Measurements from ENCODE around the gene NEMP1. TPM values are rescaled to one million over a fixed set of nuclear protein-coding genes. Genes with fewer than 3 reads are reported as not detected.

The NEMP1 gene
- polyA plus RNA-seq, 1 experiment = 6.7 TPM

GRCh38 chr12:57093415-57094207, 15.0 kb upstream of the NEMP1 start:
- CTCF ChIA-PET = interaction anchor here (0.8 to 15.6 kb wide), 13 partner anchors 14 to 331 kb away, joined by 3 to 190 read pairs (median 5); partner anchors contain the start of genes HSD17B6, LRP1, NEMP1 and SHMT2
- Histone ChIP-seq H3K36me3 (ENCODE audit: control insufficient read depth, insufficient read depth, low read length) (peaks cover 50% of the 10 kb centered on the region), H3K4me3 (ENCODE audit: low read depth, low read length) (no peak overlapping the region), H3K27me3 (ENCODE audit: control insufficient read depth, insufficient read depth, low read length) (no peaks in the 10 kb centered on the region)
- peak; percentile 67 for TF ChIP-seq CTCF (IDR thresholded peaks at IDR 0.05; ENCODE audit: insufficient read depth, low read depth, low read length)
- POLR2A ChIA-PET = interaction anchor here (0.5 to 1.1 kb wide), 3 partner anchors 11 to 18 kb away, joined by 3 to 5 read pairs (median 3); partner anchors contain the start of gene STAT6
- no peak for DNase-seq (ENCODE audit: low read depth)

- DNase-seq (ENCODE audit: low read depth) = no peak
- peaks cover 45% of the 10 kb centered on the region for H3K36me3 ChIP-seq (ENCODE audit: control insufficient read depth, insufficient read depth, low read length)
- H3K4me3 ChIP-seq (ENCODE audit: low read depth, low read length) = no peak overlapping the region
- POLR2A ChIA-PET = interaction anchor here (0.6 kb wide), 1 partner anchor 27 kb away, joined by 19 read pairs; no protein-coding TSS in a partner anchor
- no peaks in the 10 kb centered on the region for H3K27me3 ChIP-seq (ENCODE audit: control insufficient read depth, insufficient read depth, low read length)
- TF ChIP-seq CTCF (IDR thresholded peaks at IDR 0.05; ENCODE audit: insufficient read depth, low read depth, low read length) = no peak
- CTCF ChIA-PET = interaction anchor here (1.0 to 15.6 kb wide), 12 partner anchors 9 to 330 kb away, joined by 3 to 190 read pairs (median 5); partner anchors contain the start of genes HSD17B6, LRP1, NEMP1 and STAT6
Observed at GRCh38 chr12:57092876-57093414, 14.4 kb upstream of the NEMP1 start.

GRCh38 chr12:57092529-57092862, 13.9 kb upstream of the NEMP1 start:
- CTCF ChIA-PET = interaction anchor here (1.0 to 15.6 kb wide), 12 partner anchors 9 to 330 kb away, joined by 3 to 190 read pairs (median 4); partner anchors contain the start of genes HSD17B6, NEMP1 and STAT6
- no peak overlapping the region for H3K4me3 ChIP-seq (ENCODE audit: low read depth, low read length)

GRCh38 chr12:57091638-57092528, 13.3 kb upstream of the NEMP1 start:
- Histone ChIP-seq H3K4me3 (ENCODE audit: low read depth, low read length) (peak overlapping the region; percentile 96), H3K36me3 (ENCODE audit: control insufficient read depth, insufficient read depth, low read length) (peaks cover 42% of the 10 kb centered on the region), H3K27me3 (ENCODE audit: control insufficient read depth, insufficient read depth, low read length) (no peaks in the 10 kb centered on the region)
- CTCF ChIA-PET = interaction anchor here (0.7 to 15.6 kb wide), 14 partner anchors 8 to 329 kb away, joined by 3 to 190 read pairs (median 4); partner anchors contain the start of genes HSD17B6, NEMP1 and STAT6
- POLR2A ChIA-PET = no interaction called here
- DNase-seq (ENCODE audit: low read depth) = no peak
- TF ChIP-seq CTCF (IDR thresholded peaks at IDR 0.05; ENCODE audit: insufficient read depth, low read depth, low read length) = no peak

More at GRCh38 chr12:57092529-57092862, 13.9 kb upstream of the NEMP1 start:
- POLR2A ChIA-PET = interaction anchor here (0.6 kb wide), 1 partner anchor 27 kb away, joined by 19 read pairs; no protein-coding TSS in a partner anchor
- DNase-seq (ENCODE audit: low read depth) = no peak
- Histone ChIP-seq H3K27me3 (ENCODE audit: control insufficient read depth, insufficient read depth, low read length) (no peaks in the 10 kb centered on the region), H3K36me3 (ENCODE audit: control insufficient read depth, insufficient read depth, low read length) (peaks cover 45% of the 10 kb centered on the region)
- TF ChIP-seq CTCF (IDR thresholded peaks at IDR 0.05; ENCODE audit: insufficient read depth, low read depth, low read length) = no peak
